Urinary bladder (tissue), 4 donors: ENCODE results near the gene FOXL3. TPM values are rescaled to one million over a fixed set of nuclear protein-coding genes. Genes with fewer than 3 reads are reported as not detected.
A peak's percentile ranks its signal among the peaks of the same experiment; 100 is the strongest.
"Not testable (repeated sequence)": the region's sequence is repeated elsewhere in the genome, so short reads cannot be mapped to it uniquely, and the experiment has no call there.

Experiments
- DNase-seq: peaks from one replicate; pipeline ENCODE4 v3.0.0-alpha.2; 2015; ENCODE audit errors: extremely low spot score
- H3K27ac ChIP-seq: one replicate; pipeline ENCODE4 v1.5.1; 2013; ENCODE audit warnings: low read depth, mild to moderate bottlenecking, moderate library complexity
- H3K36me3 ChIP-seq: one replicate; pipeline ENCODE4 v1.6.1; 2013; ENCODE audit warnings: mild to moderate bottlenecking, moderate library complexity; ENCODE audit not compliant: insufficient read depth
- H3K4me1 ChIP-seq: one replicate; pipeline ENCODE4 v1.6.1; 2013; ENCODE audit warnings: mild to moderate bottlenecking, moderate library complexity; ENCODE audit not compliant: insufficient read depth
- H3K4me3 ChIP-seq: one replicate; pipeline ENCODE4 v1.5.1; 2013; ENCODE audit warnings: low read depth, low read length
- WGBS: extraction: QIAGEN DNeasy Blood & Tissue Kit; methylation state at CpG from one replicate; pipeline ENCODE4 v1.1.7; 2013; 5-methylcytosine and 5-hydroxymethylcytosine counted together
- polyA plus RNA-seq: library from polyadenylated mRNA; stranded (reverse); fragments of 200-250 nt; gene quantifications from one replicate; pipeline ENCODE4 v1.2.3, GENCODE V29; 2013
- total RNA-seq: library from RNA; depleted of rRNA; stranded (reverse); fragments of >200 nt; gene quantifications from one replicate; pipeline ENCODE4 v1.2.3, GENCODE V29; 2014
- donor health status: healthy with polysubstance abuse.
- donor health status: healthy.

The FOXL3 gene
- total and polyA plus RNA-seq, 2 donors = not detected

DNA sequence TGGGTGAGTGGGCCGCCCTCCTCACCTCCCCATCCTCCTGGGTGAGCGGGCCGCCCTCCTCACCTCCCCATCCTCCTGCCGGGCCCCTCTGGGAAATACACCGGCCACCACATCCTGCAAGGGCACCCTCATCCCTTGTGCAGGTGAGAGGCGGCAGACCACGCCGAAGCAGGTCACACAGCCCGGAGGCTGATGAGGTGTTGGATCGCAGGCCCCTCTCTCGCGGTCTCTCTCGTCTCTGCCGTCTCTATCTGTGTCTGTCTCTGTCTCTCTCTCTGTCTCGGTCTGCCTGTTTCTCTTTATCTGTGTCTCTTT lies 30.8 kb upstream of the FOXL3 start:
- DNase-seq = no peak
- no peaks in the 10 kb centered on the region for H3K4me1 ChIP-seq
- H3K36me3 ChIP-seq = no peaks in the 10 kb centered on the region
- H3K4me3 ChIP-seq = no peak overlapping the region
- WGBS = 96% methylated on average over 15 of the region's 15 CpGs
- no peak overlapping the region for H3K27ac ChIP-seq

DNA sequence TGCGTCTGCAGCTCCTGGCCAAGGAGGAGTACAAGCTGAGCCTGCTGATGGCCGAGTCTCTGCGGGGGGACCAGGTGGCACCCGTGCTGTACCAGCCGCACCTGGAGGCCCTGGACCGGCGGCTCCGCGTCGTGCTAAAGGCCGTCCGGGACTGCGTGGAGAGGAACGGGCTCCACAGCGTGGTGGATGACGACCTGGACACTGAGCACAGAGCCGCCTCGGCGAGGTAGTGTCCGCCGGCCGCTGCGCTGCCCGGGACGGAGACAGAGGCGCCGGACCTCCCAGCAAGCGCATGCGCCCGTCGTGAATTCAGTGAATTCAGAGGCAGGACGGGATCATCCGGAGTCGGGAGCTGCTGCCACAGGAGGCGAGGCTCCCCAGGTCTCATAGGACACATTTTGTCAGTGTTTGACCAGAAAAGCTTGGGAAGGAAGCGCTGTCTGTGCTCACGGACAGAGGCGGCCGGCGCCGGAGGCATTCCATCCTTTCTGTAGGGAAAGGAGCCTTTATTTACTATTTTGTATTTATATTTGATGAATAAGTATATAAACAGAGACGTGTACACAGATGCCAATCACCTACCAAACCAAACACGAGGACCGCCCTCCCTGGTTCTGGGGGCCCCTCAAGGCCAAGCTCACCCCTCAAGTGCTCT lies 30.1 kb upstream of the FOXL3 start:
- H3K36me3 ChIP-seq = no peaks in the 10 kb centered on the region
- no peak for DNase-seq
- H3K27ac ChIP-seq = no peak overlapping the region
- no peak overlapping the region for H3K4me3 ChIP-seq
- whole genome bisulfite sequencing = 94% methylated on average over 44 of the region's 44 CpGs
- no peaks in the 10 kb centered on the region for H3K4me1 ChIP-seq

DNA sequence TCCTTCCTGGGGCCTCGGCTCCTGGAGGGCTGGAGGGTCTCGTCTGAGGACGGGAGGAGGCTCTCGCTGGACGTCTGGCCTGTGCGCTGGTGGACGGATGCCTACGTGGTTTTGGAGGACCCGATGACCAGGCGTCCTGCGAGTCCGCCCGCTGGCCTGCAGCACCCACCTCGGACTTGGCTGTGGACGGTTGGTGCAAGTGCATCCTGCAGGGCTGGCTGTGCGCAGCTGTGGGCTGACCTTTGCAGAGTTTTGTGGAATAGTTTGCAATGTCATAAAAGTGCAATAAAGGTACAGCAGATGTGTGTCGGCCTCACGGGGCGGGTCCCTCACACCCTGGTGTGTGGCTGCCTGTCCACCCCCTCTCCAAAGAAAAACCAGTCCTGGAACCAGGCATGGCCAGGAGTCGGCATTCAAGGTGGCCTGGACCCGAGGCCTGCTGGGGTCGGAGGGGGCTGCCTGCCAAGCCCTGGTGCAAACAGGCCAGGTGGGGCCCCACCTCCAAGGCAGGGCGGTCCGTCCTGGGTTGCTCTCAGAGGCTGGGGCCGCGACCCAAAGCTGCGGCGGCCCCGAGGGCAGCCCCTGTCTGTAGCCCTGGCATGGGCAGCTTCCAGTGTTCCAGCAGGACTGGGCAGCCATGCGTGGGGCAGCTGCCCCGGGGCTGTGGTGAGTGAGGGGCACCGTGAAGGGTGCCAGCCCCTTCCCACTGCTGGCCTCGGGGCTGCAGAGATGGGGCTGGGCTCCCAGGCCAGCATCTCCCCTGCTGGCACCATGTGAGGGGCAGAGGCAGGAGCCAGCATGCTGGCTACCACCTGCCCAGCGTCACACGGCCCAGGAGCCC lies 29.3 kb upstream of the FOXL3 start:
- no peak overlapping the region for H3K27ac ChIP-seq
- H3K4me1 ChIP-seq = no peaks in the 10 kb centered on the region
- no peak overlapping the region for H3K4me3 ChIP-seq
- 94% methylated on average over 35 of the region's 35 CpGs for WGBS
- H3K36me3 ChIP-seq = no peaks in the 10 kb centered on the region
- DNase-seq = no peak

DNA sequence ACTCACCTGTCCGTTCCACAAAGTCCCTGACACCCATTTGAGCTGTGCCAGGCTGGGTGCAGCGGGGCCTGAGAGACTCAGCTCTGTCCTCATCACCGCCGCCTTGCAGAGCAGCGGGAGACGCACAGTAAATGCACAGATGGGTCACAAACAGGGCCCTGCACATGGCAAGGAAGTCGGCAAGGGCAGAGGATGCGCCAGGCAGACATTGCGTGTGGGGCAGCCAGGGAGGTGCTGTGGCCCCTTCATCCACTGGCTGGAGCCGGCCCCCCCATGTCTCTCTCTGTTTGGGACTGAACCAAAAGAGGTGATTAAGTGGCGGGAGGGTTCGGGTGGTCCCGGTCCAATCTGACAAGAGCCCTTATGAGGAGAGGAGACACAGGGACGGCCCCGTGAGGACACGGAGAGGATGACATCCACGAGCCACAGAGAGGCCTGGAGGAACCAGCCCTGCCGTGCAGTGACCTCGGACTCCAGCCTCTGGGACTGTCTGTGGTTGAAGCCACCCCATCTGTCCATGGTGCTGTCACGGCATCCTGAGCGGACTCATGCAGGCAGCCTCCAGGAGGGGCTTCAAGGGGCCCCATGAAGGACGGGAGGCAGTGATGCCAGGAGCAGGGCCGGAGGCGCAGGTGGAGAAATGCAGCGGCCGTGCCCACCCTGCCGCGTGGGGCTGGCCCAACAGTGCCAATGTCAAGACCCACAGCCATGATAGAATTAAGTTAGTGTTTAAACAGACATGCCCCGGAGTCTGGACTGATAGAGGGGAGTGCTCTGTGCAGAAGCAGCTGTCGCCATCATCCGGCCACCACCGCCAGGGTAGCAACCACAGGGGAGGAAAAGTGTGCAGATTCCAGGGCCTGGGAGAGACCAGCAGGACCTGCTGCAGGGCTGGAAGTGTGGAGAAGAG lies 28.4 kb upstream of the FOXL3 start:
- H3K36me3 ChIP-seq = no peaks in the 10 kb centered on the region
- 94% methylated on average over 32 of the region's 32 CpGs for WGBS
- no peak overlapping the region for H3K27ac ChIP-seq
- no peak overlapping the region for H3K4me3 ChIP-seq
- H3K4me1 ChIP-seq = no peaks in the 10 kb centered on the region
- no peak for DNase-seq

DNA sequence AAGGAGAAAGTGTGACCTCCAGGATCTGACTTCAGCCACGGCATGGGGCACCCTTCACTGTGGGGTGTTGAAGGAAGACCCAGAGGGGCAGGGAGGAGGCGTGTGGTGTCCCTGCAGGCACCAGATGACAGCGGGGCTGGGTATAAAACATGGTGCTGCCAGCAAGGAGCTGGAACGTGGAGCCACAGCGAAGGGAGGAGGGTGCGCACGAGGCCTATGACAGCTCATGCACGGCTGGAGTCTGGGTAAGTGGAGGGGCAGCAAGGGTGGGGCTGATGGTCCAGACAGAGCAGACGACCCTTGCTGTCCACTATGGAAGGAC lies 27.8 kb upstream of the FOXL3 start:
- 95% methylated on average over 9 of the region's 9 CpGs for WGBS
- H3K36me3 ChIP-seq = no peaks in the 10 kb centered on the region
- no peak overlapping the region for H3K4me3 ChIP-seq
- no peak overlapping the region for H3K27ac ChIP-seq
- no peaks in the 10 kb centered on the region for H3K4me1 ChIP-seq
- no peak for DNase-seq

DNA sequence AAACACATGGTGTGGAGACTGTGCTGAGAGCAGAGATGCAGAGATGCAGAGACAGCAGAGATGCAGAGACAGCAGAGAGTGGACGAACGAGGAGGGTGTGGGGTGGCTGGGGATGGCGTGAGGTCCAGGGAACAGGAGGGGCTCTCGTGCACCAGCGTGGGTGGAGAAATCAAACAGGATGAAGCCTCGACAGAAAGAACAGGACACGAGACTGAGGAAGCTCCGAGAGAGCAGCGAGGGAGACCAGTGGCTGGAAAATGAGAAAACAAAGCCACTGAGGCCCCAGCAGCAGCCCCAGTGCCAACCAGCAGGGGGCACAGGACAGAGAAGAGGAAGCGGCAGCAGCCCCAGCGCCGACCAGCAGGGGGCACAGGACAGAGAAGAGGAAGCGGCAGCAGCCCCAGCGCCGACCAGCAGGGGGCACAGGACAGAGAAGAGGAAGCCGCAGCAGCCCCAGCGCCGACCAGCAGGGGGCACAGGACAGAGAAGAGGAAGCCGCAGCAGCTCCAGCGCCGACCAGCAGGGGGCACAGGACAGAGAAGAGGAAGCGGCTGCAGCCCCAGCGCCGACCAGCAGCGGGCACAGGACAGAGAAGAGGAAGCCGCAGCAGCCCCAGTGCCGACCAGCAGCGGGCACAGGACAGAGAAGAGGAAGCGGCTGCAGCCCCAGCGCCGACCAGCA lies 27.2 kb upstream of the FOXL3 start:
- not testable (repeated sequence) for H3K4me3 ChIP-seq, H3K36me3 ChIP-seq, DNase-seq, H3K4me1 ChIP-seq, H3K27ac ChIP-seq
- 91% methylated on average over 28 of the region's 31 CpGs for WGBS

DNA sequence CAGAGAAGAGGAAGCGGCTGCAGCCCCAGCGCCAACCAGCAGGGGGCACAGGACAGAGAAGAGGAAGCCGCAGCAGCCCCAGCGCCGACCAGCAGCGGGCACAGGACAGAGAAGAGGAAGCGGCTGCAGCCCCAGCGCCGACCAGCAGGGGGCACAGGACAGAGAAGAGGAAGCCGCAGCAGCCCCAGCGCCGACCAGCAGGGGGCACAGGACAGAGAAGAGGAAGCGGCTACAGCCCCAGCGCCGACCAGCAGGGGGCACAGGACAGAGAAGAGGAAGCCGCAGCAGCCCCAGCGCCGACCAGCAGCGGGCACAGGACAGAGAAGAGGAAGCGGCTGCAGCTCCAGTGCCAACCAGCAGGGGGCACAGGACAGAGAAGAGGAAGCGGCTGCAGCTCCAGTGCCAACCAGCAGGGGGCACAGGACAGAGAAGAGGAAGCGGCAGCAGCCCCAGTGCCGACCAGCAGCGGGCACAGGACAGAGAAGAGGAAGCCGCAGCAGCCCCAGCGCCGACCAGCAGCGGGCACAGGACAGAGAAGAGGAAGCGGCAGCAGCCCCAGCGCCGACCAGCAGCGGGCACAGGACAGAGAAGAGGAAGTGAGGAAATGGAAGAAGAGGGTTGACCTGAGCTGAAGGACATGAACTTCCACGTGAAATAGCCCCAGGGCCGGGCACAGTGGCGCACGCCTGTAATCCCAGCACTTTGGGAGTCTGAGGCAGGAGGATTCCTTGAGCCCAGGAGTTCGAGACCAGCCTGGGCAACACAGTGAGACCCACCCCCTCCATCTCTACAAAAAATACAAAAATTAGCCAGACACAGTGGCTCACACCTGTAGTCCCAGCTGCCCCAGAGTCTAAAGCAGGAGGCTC lies 26.3 kb upstream of the FOXL3 start:
- H3K4me1 ChIP-seq, H3K27ac ChIP-seq, H3K4me3 ChIP-seq, DNase-seq, H3K36me3 ChIP-seq: not testable (repeated sequence)
- 76% methylated on average over 35 of the region's 37 CpGs for WGBS

DNA sequence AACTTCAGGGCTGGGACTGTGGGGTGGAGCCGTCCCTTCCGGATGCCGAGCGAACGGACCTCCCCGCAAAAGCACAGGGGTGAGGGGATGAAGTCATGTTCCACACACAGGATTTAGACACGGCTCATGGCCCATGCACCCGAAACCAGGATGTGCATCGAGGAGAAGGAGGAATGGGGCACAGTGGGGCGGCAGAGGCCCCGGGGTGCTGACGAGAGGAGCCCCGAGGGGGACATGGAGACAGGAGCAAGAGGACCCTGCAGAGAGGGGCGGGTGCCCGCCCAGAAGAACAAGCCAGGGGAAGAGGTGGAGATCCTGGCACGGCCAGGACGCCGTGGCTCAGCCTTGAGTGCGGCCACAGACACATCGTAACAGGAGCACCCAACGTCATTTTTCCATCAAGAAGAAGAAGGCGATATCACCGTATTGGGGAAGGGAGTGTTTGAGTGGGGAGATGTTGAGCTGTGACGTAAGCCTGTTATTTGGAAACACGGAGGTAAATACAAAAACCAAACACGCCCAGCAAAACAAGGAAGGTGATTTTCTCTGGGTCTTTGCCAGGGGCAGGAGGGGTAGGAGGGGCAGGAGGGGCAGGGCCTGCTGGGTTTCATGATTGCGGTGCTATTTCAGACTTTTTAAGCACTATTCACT lies 25.3 kb upstream of the FOXL3 start:
- Histone ChIP-seq H3K4me3 (no peak overlapping the region), H3K27ac (no peak overlapping the region), H3K36me3 (no peaks in the 10 kb centered on the region), H3K4me1 (no peaks in the 10 kb centered on the region)
- WGBS = 73% methylated on average over 27 of the region's 27 CpGs
- peak; percentile 18 for DNase-seq

DNA sequence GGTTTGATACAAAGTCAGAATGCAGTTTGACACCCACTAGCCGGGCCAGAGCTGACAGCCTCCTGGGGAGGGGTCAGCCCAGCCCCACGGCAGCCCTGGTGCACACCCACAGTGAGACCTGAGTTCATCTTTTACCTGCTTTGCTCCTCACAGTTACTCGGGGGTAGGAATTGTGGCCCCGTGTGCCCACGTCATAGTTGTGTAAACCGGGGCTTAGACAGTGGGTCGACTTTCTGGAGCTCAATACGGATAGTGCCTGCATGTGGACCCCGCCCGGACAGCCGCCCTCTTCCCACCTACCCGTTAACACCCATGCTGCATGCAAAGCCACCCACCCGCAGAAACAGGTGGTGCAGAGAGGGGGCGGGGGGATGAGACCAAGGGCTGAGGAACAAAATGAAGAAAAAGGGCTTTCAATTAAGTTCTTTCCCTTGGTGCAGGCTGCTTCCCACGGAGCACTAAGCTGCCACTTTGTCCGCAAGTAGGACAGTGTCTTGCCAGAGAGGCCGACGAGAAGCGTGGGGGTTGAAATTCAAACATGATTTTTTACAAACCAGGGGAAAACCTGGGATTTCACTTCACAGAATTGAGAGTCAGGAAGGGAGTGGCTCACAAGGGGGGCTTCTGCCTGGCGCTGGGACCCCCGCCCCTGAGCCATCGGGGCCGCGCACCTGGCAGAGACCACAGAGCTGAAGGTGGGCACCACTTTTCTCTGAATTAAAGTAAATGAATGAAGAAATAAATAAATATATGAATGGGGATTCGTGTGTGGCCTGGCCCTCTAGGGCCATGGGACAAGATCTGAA lies 24.6 kb upstream of the FOXL3 start:
- no peaks in the 10 kb centered on the region for H3K4me1 ChIP-seq
- no peak for DNase-seq
- H3K36me3 ChIP-seq = no peaks in the 10 kb centered on the region
- H3K4me3 ChIP-seq = no peak overlapping the region
- 72% methylated on average over 25 of the region's 25 CpGs for WGBS
- H3K27ac ChIP-seq = no peak overlapping the region

DNA sequence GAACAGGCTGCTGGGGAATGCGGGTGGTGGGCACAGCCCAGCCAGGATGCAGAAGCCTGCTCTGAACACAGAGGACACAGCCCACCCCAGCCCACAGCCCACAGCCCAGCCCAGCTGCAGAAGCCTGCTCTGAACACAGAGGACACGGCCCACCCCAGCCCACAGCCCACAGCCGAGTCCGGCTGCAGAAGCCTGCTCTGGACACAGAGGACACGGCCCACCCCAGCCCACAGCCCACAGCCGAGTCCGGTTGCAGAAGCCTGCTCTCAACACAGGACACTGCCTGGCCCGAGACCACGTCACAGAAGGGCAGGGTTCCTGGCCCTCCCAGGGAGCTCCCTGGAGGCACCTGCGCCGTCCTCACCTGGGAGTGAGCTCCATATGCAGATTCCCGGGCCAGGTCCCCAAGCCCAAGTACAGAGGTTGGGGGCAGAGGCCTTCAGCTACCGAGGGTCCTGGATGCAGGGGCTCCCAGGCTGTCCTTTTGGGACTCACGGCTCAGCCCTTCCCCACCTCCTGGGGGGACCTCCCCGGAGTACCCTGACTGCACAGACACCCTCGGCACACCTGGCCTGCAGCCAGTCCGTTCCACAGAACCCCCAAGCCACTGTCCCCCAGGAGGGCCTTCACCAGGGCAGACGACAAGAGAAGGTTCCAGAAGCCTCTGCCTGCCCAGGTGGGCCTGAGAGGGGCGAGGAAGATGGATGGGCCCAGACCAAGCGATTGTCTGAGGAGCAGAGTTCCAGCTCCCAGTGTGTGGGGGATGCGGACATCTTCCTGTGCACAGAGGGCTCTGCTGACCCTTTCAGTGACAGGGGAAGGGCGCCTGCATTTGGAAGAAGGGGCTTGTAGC lies 23.7 kb upstream of the FOXL3 start:
- Histone ChIP-seq H3K4me3 (no peak overlapping the region), H3K36me3 (no peaks in the 10 kb centered on the region), H3K27ac (no peak overlapping the region), H3K4me1 (no peaks in the 10 kb centered on the region)
- WGBS = 73% methylated on average over 22 of the region's 22 CpGs
- no peak for DNase-seq
